ENCODE measurements around the gene MACROD2.

Gene MACROD2

GRCh38 chr20:15609921-15610320 lies 1614.6 kb downstream of the MACROD2 start:
- FAIRE-seq = no peak
- DNase-seq (ENCODE audit: insufficient read length, low spot score) = no peak

DNA sequence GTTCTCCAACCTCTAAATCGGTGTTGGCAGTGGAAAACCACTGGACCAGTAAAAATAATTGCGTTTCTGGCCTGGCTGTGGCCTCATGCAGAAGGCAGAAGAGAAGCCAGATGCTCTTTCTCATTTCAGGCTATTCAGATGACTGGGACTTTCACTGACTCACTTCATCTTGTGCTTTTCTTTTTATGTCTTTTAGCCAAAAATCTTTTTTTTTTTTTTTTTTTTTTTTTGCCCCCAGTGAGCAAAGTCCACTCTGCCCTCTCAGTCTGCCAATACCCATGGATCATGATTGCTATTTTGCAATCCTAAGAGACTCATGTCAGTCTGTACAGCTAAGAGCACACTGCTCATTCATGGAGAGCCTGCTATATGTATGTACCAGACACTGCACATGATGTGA lies 1615.5 kb downstream of the MACROD2 start:
- FAIRE-seq (no peak), DNase-seq (ENCODE audit: insufficient read length, low spot score) (no peak)

- FAIRE-seq (no peak), DNase-seq (ENCODE audit: insufficient read length, low spot score) (no peak)
These were observed 1616.2 kb downstream of the MACROD2 start for GRCh38 chr20:15611541-15611940.

DNA sequence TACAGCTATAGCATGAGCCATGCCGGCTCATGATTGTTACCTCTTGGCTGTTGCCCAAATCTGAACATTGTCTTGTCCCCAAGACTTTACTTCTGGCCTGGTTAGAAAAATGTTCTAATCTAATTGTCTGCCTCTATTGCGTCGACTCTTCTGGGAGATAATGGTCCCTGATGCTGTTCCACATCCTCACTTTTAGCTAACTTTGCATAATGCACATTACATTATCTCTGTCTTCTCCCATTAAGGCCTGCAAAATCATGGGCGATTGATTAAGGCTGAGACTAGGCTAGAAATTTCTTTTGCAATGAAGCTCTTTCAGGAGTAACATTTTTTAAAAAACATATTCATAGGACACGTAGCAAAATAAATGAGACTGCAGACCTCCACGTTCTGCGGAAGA lies 1616.9 kb downstream of the MACROD2 start:
- FAIRE-seq (no peak), DNase-seq (ENCODE audit: insufficient read length, low spot score) (no peak)

DNA sequence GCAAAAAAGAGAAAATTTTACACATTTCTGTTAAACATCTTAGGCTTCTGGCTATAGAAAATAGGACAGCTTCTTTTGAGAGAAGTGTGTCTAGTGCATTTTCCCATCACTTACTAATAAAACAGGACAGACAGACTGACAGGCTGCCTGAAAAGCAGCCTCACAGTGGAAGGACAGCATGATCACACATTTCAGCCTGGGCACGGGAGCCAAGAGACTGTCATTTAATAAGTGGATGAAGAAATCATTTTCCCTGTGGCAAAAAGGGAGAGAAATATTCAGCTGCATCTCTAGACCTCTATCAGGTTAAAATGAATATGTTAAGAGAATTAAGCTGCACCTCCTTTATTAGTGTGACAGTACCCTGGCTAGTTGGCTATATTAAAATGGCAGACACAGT lies 1617.5 kb downstream of the MACROD2 start:
- DNase-seq (ENCODE audit: insufficient read length, low spot score) = no peak
- no peak for FAIRE-seq

DNA sequence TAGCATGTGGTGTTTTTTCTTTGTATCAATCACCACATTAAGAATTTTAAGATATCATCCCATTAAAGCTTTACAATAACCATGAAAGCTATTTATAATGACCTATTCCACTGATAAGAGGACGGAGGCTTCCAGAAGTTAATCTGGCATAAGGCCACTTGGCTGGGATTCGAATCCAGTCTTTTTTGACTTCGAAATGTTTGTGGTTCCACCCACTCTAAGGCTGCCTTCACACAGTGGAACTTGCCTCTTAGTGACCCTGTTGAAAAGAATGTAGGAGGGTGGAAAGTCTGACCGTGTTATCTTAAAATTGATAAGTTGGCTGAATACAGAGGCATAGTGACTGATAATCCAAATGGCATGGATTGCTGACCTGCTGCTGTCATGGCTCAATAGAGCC lies 1618.2 kb downstream of the MACROD2 start:
- no peak for FAIRE-seq

DNA sequence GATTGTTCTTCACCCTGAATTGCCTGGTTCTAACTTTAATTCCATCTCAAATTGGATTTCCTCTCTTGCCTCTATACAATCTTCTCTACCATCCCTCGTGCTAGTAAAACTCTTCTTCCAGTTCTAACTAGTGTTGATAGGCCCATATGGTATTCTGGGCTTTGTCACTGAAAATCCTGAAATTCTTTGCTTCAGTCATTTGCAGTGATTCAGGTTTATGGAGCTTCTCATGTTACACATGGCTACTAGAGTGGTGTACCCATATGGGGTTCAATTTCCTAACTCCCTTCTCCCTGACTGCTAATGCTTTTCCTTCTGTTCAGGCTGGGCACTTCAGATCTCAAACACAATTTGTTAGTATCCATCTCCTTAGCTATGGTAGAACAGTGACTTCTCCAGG lies 1621.3 kb downstream of the MACROD2 start:
- no peak for DNase-seq (ENCODE audit: insufficient read length, low spot score)
- FAIRE-seq = no peak

More for the DNA sequence above, 1618.2 kb downstream of the MACROD2 start:
- DNase-seq (ENCODE audit: insufficient read length, low spot score) = no peak

DNA sequence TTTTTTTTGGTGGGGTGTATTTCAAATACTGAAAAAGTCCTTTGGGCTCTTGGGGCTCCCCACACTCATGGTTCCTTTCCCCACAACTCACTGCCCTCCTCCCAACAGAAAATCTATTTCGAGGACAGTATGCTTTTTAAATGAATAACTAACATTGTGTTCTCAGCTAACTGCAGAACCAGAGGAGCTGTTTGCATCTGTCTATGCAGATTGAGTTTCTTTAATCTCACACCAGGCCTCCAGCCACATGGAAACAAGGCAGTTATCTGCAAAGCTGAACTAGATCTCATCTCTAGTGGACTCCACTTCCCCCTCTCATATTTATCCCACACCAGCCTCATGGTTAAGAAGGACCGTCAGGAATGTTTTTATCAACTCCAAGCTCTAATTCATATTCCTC lies 1622.8 kb downstream of the MACROD2 start:
- FAIRE-seq (no peak), DNase-seq (ENCODE audit: insufficient read length, low spot score) (no peak)

DNA sequence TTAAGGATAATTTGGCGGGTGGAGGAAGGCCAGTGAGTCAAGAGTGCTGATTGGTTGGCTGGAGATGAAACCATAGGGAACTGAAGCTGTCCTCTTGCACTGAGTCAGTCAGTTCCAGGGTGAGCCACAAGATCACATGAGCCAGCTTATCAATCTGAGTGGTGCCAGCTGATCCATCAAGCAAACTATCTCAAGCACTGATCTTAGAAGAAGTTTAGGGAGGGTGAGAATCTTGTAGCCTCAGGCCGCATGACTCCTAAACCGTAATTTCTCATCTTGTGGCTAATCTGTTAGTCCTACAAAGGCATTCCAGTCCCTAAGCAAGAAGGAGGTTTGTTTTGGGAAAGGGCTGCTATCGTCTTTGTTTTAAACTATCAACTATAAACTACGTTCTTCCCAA lies 1623.6 kb downstream of the MACROD2 start:
- FAIRE-seq = no peak
- no peak for DNase-seq (ENCODE audit: insufficient read length, low spot score)

DNA sequence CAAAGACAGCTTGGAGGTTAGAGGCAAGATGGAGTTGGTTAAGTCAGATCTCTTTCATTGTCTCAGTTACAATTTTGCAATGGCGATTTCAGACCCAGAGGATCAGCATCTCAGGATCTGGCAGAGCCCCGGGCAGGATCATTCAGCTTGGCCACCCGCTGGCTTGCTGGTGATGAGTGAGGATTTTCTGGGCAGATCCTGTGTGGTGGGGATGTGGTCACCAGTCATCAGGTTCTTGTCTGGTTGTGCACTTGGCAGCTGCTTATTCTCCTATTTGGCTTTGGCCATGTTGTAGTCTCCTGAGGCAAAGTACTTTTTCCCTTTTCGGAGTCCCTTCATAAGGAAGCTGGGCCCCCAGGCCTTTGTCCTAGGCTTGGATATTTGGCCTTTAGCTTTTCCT lies 1624.0 kb downstream of the MACROD2 start:
- DNase-seq (ENCODE audit: insufficient read length, low spot score) (no peak), FAIRE-seq (no peak)

- FAIRE-seq = no peak
These were observed 1624.5 kb downstream of the MACROD2 start for GRCh38 chr20:15619816-15620215.

DNA sequence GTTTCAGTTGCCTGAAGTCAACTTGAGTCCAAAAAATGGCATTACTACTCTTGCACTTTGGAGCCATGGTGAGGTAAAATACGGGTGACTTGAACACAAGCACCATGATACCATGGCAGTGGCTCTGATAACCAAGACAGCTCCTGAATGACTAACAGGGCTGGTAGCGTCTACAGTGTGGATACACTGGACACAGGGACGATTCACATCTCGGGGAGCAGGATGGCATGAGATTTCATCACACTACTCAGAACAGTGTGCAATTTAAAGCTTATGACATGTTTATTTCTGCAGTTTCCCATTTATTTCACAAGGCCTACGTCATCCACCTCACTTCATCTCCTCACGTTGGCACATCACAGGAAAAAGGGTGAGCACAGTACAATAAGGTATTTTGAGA lies 1627.1 kb downstream of the MACROD2 start:
- DNase-seq (ENCODE audit: insufficient read length, low spot score) (no peak), FAIRE-seq (no peak)

More at GRCh38 chr20:15619816-15620215, 1624.5 kb downstream of the MACROD2 start:
- no peak for DNase-seq (ENCODE audit: insufficient read length, low spot score)

GRCh38 chr20:15623215-15623614 lies 1627.9 kb downstream of the MACROD2 start:
- DNase-seq (ENCODE audit: insufficient read length, low spot score) (no peak), FAIRE-seq (no peak)

DNA sequence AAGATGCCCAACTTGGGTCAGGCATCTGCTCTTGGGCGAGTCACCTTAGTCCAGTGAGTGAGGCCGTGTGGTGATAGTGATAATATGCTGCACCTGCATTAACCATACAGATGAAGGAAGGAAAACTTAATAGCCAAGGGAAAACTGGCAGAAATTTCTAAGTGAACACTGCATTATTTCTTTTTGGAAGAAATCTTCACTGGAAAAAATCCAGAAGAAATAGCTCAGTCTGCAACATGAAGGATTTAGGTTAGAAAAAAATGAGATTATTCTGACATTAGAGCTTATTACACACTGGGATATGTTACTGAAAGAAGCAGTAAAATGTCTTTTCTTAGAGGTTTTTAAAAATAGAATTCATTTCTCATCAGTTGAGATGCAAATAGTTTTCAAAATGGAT lies 1630.7 kb downstream of the MACROD2 start:
- DNase-seq (ENCODE audit: insufficient read length, low spot score) (no peak), FAIRE-seq (no peak)

DNA sequence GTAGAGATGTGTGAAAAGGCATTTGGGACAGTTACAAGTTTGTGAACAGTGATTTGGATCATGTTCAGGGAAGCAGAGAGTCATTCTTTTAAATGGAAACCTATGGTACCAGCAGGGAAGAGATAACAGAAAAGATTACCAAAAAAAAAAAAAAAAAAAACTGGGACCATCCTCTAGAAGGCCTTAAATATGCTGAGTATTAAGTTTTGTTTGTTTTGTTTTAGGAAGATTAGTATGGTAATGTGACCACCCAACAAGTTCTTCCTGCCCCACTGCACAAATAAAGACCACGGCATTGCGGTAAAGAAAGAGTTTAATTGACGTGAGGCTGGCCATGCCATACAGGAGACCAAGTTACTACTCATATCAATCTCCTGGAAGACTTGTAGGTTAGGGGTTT lies 1631.8 kb downstream of the MACROD2 start:
- FAIRE-seq = no peak
- no peak for DNase-seq (ENCODE audit: insufficient read length, low spot score)

- no peak for FAIRE-seq
- DNase-seq (ENCODE audit: insufficient read length, low spot score) = no peak
These were observed 1632.2 kb downstream of the MACROD2 start for GRCh38 chr20:15627501-15627903.

DNA sequence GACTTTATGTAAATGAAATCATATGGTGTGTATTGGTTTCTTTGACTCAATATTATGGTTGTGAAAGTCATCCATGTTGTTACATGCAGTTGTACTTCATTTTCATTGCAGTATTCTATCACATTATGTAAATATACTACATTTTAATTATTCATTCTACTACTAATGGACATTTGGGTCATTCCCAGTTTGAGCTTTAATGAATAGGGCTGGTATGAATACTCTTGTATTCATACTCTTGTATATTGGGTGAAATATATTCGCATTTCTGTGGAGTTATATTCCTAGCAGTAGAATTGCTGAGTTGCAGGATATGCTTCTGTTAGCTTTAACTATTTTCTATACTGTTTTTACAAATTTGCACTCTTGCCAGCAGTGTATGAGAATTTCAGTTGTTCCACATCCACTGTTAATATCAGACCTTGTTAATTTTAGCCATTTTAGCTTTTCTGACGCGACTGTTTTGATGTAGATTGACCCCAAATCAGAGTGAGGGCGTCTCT lies 1633.6 kb downstream of the MACROD2 start:
- FAIRE-seq = no peak
- DNase-seq (ENCODE audit: insufficient read length, low spot score) = no peak

- FAIRE-seq (no peak), DNase-seq (ENCODE audit: insufficient read length, low spot score) (no peak)
These were observed 1635.0 kb downstream of the MACROD2 start for GRCh38 chr20:15630360-15630759.

DNA sequence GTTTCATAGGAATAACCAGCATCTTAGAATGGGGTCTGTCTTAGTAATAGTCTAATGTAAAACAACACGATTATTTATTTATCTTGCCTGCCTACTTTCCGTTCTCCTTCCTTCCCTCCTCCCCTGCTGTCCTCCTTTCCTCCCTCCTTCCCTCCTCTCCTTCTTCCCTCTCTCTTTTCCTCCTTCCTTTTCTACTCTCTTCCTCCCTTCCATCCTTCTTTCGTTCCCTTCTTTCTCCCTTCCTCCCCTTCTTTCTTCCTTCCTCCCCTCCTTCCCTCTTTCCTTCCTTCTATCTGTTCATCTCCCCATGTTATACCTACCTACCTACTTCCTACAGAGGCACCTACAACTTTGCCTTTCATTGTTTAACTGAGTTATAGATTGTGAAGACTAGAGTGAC lies 1637.4 kb downstream of the MACROD2 start:
- no peak for FAIRE-seq
- DNase-seq (ENCODE audit: insufficient read length, low spot score) = no peak

- DNase-seq (ENCODE audit: insufficient read length, low spot score) (no peak), FAIRE-seq (no peak)
These were observed 1638.8 kb downstream of the MACROD2 start for GRCh38 chr20:15634102-15634501.

DNA sequence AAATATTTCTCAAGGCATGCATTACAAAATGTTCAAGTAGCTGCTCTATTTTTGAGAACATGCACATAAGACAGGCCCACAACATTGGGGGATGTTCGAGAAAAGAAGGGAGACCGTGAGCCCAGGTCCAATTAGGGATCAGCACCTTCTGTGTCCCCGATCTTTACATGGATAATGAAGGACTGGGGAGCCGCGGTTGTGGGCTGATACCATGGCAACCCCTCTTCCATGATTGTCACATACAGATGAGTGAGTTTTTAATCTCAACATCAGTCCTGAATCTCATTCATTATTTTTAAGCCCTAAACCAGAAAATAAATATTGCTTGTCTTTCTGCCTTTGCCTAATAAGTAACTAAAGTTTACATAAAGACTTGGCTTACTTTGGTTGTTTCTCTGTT lies 1642.2 kb downstream of the MACROD2 start:
- FAIRE-seq (no peak), DNase-seq (ENCODE audit: insufficient read length, low spot score) (no peak)

GRCh38 chr20:15637950-15638754 lies 1642.8 kb downstream of the MACROD2 start:
- no peak for DNase-seq (ENCODE audit: insufficient read length, low spot score)
- FAIRE-seq = no peak

- no peak for DNase-seq (ENCODE audit: insufficient read length, low spot score)
- FAIRE-seq = no peak
These were observed 1643.5 kb downstream of the MACROD2 start for GRCh38 chr20:15638816-15639215.

Data from GM19239 (cell line).